HEK293 (cell line): ENCODE data around the gene ETHE1.

Experiments
- GLI4 ChIP-seq: fragments of 450-650 bp; formaldehyde crosslinking; IDR thresholded peaks from 2 replicates; pipeline ENCODE4 v1.5.1; 2016; ENCODE audit warnings: missing biosample characterization, missing genetic modification characterization
- GLIS1 ChIP-seq: fragments of 450-650 bp; formaldehyde crosslinking; IDR thresholded peaks from 2 replicates; pipeline ENCODE4 v1.5.1; 2016; ENCODE audit warnings: missing biosample characterization, missing genetic modification characterization
- KLF1 ChIP-seq: fragments of 450-650 bp; formaldehyde crosslinking; IDR thresholded peaks from 2 replicates; pipeline ENCODE4 v1.5.1; 2016; ENCODE audit warnings: missing biosample characterization, missing genetic modification characterization
- MZF1 ChIP-seq: fragments of 450-650 bp; formaldehyde crosslinking; IDR thresholded peaks from 2 replicates; pipeline ENCODE4 v1.5.1; 2017; ENCODE audit warnings: missing biosample characterization, missing genetic modification characterization, borderline replicate concordance
- OVOL3 ChIP-seq: fragments of 450-650 bp; formaldehyde crosslinking; IDR thresholded peaks from 2 replicates; pipeline ENCODE4 v1.5.1; 2016; ENCODE audit warnings: missing biosample characterization, missing genetic modification characterization
- RBAK ChIP-seq: fragments of 450-650 bp; formaldehyde crosslinking; IDR thresholded peaks from 2 replicates; pipeline ENCODE4 v1.5.1; 2016; ENCODE audit warnings: missing biosample characterization, missing genetic modification characterization
- SALL2 ChIP-seq: fragments of 450-650 bp; formaldehyde crosslinking; IDR thresholded peaks from 2 replicates; pipeline ENCODE4 v1.5.0; 2017; ENCODE audit warnings: missing biosample characterization, mild to moderate bottlenecking, missing genetic modification characterization, borderline replicate concordance
- YY2 ChIP-seq: fragments of 450-650 bp; formaldehyde crosslinking; IDR thresholded peaks from 2 replicates; pipeline ENCODE4 v1.5.1; 2016; ENCODE audit warnings: missing biosample characterization, missing genetic modification characterization
- ZBTB17 ChIP-seq: fragments of 450-650 bp; formaldehyde crosslinking; IDR thresholded peaks from 2 replicates; pipeline ENCODE4 v1.5.1; 2016; ENCODE audit warnings: missing biosample characterization, missing genetic modification characterization
- ZBTB21 ChIP-seq: fragments of 450-650 bp; formaldehyde crosslinking; IDR thresholded peaks from 2 replicates; pipeline ENCODE4 v1.5.1; 2017; ENCODE audit warnings: missing biosample characterization, missing genetic modification characterization
- ZFP69B ChIP-seq: fragments of 450-650 bp; formaldehyde crosslinking; IDR thresholded peaks from 2 replicates; pipeline ENCODE4 v1.5.1; 2016; ENCODE audit warnings: missing biosample characterization, missing genetic modification characterization
- ZNF169 ChIP-seq: fragments of 450-650 bp; formaldehyde crosslinking; IDR thresholded peaks from 2 replicates; pipeline ENCODE4 v1.5.1; 2016; ENCODE audit warnings: missing biosample characterization, missing genetic modification characterization
- ZNF184 ChIP-seq: fragments of 450-650 bp; IDR thresholded peaks from 2 replicates; pipeline ENCODE4 v1.5.1; 2018; ENCODE audit warnings: missing biosample characterization, mild to moderate bottlenecking, missing genetic modification characterization
- ZNF202 ChIP-seq: fragments of 450-650 bp; formaldehyde crosslinking; IDR thresholded peaks from 2 replicates; pipeline ENCODE4 v1.5.1; 2016; ENCODE audit warnings: missing biosample characterization, missing genetic modification characterization, borderline replicate concordance
- ZNF221 ChIP-seq: fragments of 450-650 bp; formaldehyde crosslinking; IDR thresholded peaks from 2 replicates; pipeline ENCODE4 v1.5.1; 2017; ENCODE audit warnings: missing biosample characterization, missing genetic modification characterization, borderline replicate concordance
- ZNF239 ChIP-seq: fragments of 450-650 bp; formaldehyde crosslinking; IDR thresholded peaks from 2 replicates; pipeline ENCODE4 v1.5.1; 2016; ENCODE audit warnings: missing biosample characterization, missing genetic modification characterization
- ZNF341 ChIP-seq: fragments of 450-650 bp; formaldehyde crosslinking; IDR thresholded peaks from 2 replicates; pipeline ENCODE4; 2016; ENCODE audit warnings: low read depth, missing biosample characterization, missing genetic modification characterization
- ZNF423 ChIP-seq: fragments of 450-650 bp; formaldehyde crosslinking; IDR thresholded peaks from 2 replicates; pipeline ENCODE4 v1.5.1; 2016; ENCODE audit warnings: missing biosample characterization, missing genetic modification characterization
- ZNF473 ChIP-seq: fragments of 450-650 bp; formaldehyde crosslinking; IDR thresholded peaks from 2 replicates; pipeline ENCODE4 v1.5.1; 2017; ENCODE audit warnings: missing biosample characterization, missing genetic modification characterization
- ZNF544 ChIP-seq: fragments of 450-650 bp; formaldehyde crosslinking; IDR thresholded peaks from 2 replicates; pipeline ENCODE4 v1.5.0; 2017; ENCODE audit warnings: missing biosample characterization, missing genetic modification characterization
- ZNF560 ChIP-seq: fragments of 450-650 bp; formaldehyde crosslinking; IDR thresholded peaks from 2 replicates; pipeline ENCODE4 v1.5.1; 2017; ENCODE audit warnings: missing biosample characterization, missing genetic modification characterization, borderline replicate concordance
- ZNF571 ChIP-seq: fragments of 450-650 bp; formaldehyde crosslinking; IDR thresholded peaks from 2 replicates; pipeline ENCODE4 v1.5.0; 2017; ENCODE audit warnings: missing biosample characterization, missing genetic modification characterization
- ZNF610 ChIP-seq: fragments of 450-650 bp; formaldehyde crosslinking; IDR thresholded peaks from 2 replicates; pipeline ENCODE4 v1.5.1; 2016; ENCODE audit warnings: missing biosample characterization, missing genetic modification characterization, borderline replicate concordance
- ZNF660 ChIP-seq: fragments of 450-650 bp; IDR thresholded peaks from 2 replicates; pipeline ENCODE4 v1.5.1; 2018; ENCODE audit warnings: missing biosample characterization, mild to moderate bottlenecking, missing genetic modification characterization
- ZNF670 ChIP-seq: fragments of 450-650 bp; formaldehyde crosslinking; IDR thresholded peaks from 2 replicates; pipeline ENCODE4 v1.5.1; 2016; ENCODE audit warnings: missing biosample characterization, missing genetic modification characterization, low read depth
- TF ChIP-seq, protein P1 (sequence below): sonication (generic); formaldehyde crosslinking; IDR thresholded peaks from 2 replicates; pipeline ENCODE4 v1.8.1; 2022; ENCODE audit warnings: mild to moderate bottlenecking, moderate library complexity, missing genetic modification reagents
- TF ChIP-seq, protein P2 (sequence below): fragments of 450-650 bp; formaldehyde crosslinking; IDR thresholded peaks from 2 replicates; pipeline ENCODE4 v1.5.1; 2016; ENCODE audit warnings: missing biosample characterization, missing genetic modification characterization
- TF ChIP-seq, protein P3 (sequence below): fragments of 450-650 bp; formaldehyde crosslinking; IDR thresholded peaks from 2 replicates; pipeline ENCODE4 v1.5.1; 2017; ENCODE audit warnings: missing biosample characterization, mild to moderate bottlenecking, missing genetic modification characterization, moderate library complexity
- TF ChIP-seq, protein P4 (sequence below): fragments of 450-650 bp; formaldehyde crosslinking; IDR thresholded peaks from 2 replicates; pipeline ENCODE4 v1.5.1; 2016; ENCODE audit warnings: missing biosample characterization, missing genetic modification characterization
- TF ChIP-seq, protein P5 (sequence below): fragments of 450-650 bp; IDR thresholded peaks from 2 replicates; pipeline ENCODE4 v1.5.1; 2018; ENCODE audit warnings: missing biosample characterization, mild to moderate bottlenecking, missing genetic modification characterization
- TF ChIP-seq, protein P6 (sequence below): fragments of 450-650 bp; formaldehyde crosslinking; IDR thresholded peaks from 2 replicates; pipeline ENCODE4 v1.5.1; 2016; ENCODE audit warnings: missing biosample characterization, missing genetic modification characterization

ETHE1 gene

DNA sequence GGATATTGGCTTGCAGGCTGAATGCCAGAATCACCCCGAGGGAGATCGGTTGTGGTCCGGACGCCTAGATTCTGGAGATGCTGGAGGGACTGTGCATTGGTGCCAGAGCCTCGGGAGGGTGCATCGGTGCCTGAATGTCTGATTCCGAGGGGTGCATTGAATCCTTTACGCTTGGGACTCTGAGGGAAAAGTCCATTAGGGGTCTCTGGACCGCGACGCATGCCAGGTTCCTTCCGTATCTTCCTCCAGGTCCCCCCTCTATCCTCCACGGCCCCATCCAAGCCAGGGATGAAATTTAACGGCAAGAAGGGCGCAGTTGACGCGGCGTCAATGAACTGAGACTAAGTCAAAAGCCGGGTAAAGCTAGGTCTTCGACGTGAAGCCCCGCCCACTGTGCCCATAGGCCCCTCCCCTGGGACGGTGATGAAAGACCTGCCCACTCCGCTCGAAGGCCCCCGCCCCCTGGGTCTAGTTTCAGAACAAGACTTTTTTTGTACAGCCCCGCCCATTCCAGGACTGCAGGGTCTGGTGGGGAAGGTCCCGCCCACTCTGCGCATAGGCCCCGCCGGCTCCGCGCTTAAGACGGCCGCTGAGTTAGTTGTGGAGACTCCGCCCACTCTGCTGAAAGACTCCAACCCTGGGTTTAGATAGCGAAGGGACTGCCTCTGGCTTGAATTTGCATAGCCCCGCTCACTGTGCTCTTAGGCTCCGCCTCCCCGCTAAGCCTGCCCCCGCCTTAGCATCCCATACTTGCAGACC, 6.7 kb upstream of the ETHE1 start (continued):
- TF ChIP-seq ZNF670 (tag by site-specific recombination): no peak
- TF ChIP-seq MZF1 (tag by site-specific recombination): no peak
- TF ChIP-seq ZNF660 (tag by site-specific recombination): peak; percentile 82
- TF ChIP-seq SALL2 (tag by site-specific recombination): no peak
- no peak for TF ChIP-seq GLI4
- TF ChIP-seq YY2: no peak; the same call in 1 of the 2 replicates
- TF ChIP-seq ZNF341 (tag by site-specific recombination): peak; percentile 51; the same call in 1 of the 2 replicates
- TF ChIP-seq ZNF221 (tag by site-specific recombination): no peak
- peak; percentile 74 for TF ChIP-seq ZFP69B (tag by site-specific recombination)
- TF ChIP-seq ZNF544 (tag by site-specific recombination): no peak
- TF ChIP-seq ZBTB17 (tag by site-specific recombination): peak; percentile 38; the same call in 1 of the 2 replicates
- TF ChIP-seq ZNF610 (tag by site-specific recombination): no peak
- TF ChIP-seq KLF1 (tag by site-specific recombination): peak; percentile 92
- TF ChIP-seq, protein P1, sequence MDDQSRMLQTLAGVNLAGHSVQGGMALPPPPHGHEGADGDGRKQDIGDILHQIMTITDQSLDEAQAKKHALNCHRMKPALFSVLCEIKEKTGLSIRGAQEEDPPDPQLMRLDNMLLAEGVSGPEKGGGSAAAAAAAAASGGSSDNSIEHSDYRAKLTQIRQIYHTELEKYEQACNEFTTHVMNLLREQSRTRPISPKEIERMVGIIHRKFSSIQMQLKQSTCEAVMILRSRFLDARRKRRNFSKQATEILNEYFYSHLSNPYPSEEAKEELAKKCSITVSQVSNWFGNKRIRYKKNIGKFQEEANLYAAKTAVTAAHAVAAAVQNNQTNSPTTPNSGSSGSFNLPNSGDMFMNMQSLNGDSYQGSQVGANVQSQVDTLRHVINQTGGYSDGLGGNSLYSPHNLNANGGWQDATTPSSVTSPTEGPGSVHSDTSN: 0 out of 2 replicates have a peak, but pooled peaks have one; percentile 21
- TF ChIP-seq, protein P2, sequence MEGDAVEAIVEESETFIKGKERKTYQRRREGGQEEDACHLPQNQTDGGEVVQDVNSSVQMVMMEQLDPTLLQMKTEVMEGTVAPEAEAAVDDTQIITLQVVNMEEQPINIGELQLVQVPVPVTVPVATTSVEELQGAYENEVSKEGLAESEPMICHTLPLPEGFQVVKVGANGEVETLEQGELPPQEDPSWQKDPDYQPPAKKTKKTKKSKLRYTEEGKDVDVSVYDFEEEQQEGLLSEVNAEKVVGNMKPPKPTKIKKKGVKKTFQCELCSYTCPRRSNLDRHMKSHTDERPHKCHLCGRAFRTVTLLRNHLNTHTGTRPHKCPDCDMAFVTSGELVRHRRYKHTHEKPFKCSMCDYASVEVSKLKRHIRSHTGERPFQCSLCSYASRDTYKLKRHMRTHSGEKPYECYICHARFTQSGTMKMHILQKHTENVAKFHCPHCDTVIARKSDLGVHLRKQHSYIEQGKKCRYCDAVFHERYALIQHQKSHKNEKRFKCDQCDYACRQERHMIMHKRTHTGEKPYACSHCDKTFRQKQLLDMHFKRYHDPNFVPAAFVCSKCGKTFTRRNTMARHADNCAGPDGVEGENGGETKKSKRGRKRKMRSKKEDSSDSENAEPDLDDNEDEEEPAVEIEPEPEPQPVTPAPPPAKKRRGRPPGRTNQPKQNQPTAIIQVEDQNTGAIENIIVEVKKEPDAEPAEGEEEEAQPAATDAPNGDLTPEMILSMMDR (tag by site-specific recombination): no peak
- 0 out of 2 replicates have a peak, but pooled peaks have one; percentile 19 for TF ChIP-seq ZBTB21 (tag by site-specific recombination)
- no peak for TF ChIP-seq ZNF571
- no peak for TF ChIP-seq ZNF423
- TF ChIP-seq, protein P3, sequence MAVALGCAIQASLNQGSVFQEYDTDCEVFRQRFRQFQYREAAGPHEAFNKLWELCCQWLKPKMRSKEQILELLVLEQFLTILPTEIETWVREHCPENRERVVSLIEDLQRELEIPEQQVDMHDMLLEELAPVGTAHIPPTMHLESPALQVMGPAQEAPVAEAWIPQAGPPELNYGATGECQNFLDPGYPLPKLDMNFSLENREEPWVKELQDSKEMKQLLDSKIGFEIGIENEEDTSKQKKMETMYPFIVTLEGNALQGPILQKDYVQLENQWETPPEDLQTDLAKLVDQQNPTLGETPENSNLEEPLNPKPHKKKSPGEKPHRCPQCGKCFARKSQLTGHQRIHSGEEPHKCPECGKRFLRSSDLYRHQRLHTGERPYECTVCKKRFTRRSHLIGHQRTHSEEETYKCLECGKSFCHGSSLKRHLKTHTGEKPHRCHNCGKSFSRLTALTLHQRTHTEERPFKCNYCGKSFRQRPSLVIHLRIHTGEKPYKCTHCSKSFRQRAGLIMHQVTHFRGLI (tag by site-specific recombination): no peak
- no peak for TF ChIP-seq ZNF560 (tag by site-specific recombination)
- no peak for TF ChIP-seq ZNF184 (tag by site-specific recombination)
- TF ChIP-seq ZNF473 (tag by site-specific recombination): no peak
- TF ChIP-seq, protein P4, sequence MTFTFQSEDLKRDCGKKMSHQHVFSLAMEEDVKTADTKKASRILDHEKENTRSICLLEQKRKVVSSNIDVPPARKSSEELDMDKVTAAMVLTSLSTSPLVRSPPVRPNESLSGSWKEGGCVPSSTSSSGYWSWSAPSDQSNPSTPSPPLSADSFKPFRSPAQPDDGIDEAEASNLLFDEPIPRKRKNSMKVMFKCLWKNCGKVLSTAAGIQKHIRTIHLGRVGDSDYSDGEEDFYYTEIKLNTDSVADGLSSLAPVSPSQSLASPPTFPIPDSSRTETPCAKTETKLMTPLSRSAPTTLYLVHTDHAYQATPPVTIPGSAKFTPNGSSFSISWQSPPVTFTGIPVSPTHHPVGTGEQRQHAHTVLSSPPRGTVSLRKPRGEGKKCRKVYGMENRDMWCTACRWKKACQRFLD (tag by site-specific recombination): no peak
- no peak for TF ChIP-seq OVOL3
- TF ChIP-seq ZNF169 (tag by site-specific recombination): no peak; the same call in 1 of the 2 replicates
- no peak for TF ChIP-seq ZNF202 (tag by site-specific recombination)
- TF ChIP-seq, protein P5, sequence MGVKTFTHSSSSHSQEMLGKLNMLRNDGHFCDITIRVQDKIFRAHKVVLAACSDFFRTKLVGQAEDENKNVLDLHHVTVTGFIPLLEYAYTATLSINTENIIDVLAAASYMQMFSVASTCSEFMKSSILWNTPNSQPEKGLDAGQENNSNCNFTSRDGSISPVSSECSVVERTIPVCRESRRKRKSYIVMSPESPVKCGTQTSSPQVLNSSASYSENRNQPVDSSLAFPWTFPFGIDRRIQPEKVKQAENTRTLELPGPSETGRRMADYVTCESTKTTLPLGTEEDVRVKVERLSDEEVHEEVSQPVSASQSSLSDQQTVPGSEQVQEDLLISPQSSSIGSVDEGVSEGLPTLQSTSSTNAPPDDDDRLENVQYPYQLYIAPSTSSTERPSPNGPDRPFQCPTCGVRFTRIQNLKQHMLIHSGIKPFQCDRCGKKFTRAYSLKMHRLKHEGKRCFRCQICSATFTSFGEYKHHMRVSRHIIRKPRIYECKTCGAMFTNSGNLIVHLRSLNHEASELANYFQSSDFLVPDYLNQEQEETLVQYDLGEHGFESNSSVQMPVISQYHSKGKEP (tag by site-specific recombination): no peak
- peak; percentile 8; the same call in 1 of the 2 replicates for TF ChIP-seq GLIS1 (tag by site-specific recombination)
- TF ChIP-seq, protein P6, sequence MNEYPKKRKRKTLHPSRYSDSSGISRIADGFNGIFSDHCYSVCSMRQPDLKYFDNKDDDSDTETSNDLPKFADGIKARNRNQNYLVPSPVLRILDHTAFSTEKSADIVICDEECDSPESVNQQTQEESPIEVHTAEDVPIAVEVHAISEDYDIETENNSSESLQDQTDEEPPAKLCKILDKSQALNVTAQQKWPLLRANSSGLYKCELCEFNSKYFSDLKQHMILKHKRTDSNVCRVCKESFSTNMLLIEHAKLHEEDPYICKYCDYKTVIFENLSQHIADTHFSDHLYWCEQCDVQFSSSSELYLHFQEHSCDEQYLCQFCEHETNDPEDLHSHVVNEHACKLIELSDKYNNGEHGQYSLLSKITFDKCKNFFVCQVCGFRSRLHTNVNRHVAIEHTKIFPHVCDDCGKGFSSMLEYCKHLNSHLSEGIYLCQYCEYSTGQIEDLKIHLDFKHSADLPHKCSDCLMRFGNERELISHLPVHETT (tag by site-specific recombination): no peak
- no peak for TF ChIP-seq ZNF239 (tag by site-specific recombination)
- no peak for TF ChIP-seq RBAK (tag by site-specific recombination)
